ENCODE data around the gene PCDH1.

DNA sequence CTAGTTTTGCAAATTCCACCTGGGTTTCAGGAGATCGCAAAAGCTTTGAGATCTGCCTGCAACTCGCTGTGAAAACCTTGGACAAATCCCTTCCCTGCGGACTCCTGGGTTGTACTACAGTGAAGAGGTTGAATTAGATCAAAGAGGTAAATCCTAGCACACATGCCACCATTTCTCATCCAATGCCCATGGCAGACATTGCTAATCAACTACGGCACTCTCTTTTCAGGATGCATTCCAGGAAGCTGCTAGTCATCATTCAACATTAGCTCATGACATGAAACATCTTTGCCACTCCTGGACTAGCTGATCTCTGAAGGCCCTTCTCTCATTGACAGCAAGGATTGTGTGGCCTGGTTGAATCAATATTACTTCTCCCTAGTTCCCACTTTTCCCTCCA is 46.1 kb downstream of the PCDH1 start:
- TF ChIP-seq CTCF (IDR thresholded peaks at IDR 0.05; ENCODE audit: insufficient read depth, low read length, poor library complexity, severe bottlenecking) (no peak), EZH2phosphoT487 (conservative IDR thresholded peaks at IDR 0.05; ENCODE audit: low read length) (no peak)
